GM12874 (cell line): Measurements from ENCODE around the gene KPRP.

ENCODE experiments used
- CTCF ChIP-seq: IDR thresholded peaks from 2 replicates; pipeline ENCODE4 v1.5.1; 2011; ENCODE audit warnings: low read depth, mild to moderate bottlenecking, control low read depth, low read length, moderate library complexity; ENCODE audit not compliant: insufficient read depth

Gene KPRP

GRCh38 chr1:152801333-152801732 lies 43.5 kb downstream of the KPRP start:
- TF ChIP-seq CTCF: no peak

- no peak for TF ChIP-seq CTCF
Observed at GRCh38 chr1:152806576-152806975, 48.8 kb downstream of the KPRP start, which contains the start of gene LCE1C. TSS of gene LCE1C (minus strand) at chr1:152806651. CDS start at chr1:152805478, 1,173 bp downstream.

- TF ChIP-seq CTCF: no peak
Observed at GRCh38 chr1:152811050-152811449, 53.2 kb downstream of the KPRP start.
